ENCODE measurements around the gene SLC17A9.

The SLC17A9 gene

DNA sequence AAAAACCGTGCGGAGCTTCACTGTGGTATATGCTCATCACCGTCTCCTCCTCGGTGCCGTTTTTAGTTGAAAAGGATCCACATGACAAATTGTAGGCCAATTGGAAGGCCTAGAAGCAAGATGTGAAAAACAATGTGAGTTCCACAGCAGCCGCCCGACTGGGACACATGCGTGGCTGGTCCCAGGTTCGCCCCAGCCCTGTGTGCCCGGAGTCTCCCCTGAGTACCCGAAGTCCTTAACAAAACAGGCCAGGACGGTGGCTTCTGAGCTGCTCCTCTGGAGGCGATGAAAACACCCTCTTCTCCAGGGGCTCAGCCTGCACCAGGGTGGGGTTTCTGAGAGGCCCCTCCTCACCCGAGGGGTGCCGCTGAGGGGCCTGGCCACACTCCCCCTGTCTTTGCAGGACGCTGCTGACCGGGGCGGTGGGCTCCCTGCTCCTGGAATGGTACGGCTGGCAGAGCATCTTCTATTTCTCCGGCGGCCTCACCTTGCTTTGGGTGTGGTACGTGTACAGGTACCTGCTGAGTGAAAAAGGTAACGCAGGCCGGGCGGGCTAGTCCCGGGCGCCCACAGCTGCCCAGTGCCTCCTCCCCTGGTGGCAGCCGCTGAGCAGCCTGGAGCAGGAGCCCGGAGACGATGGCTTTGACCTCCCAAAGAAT is 9.8 kb downstream of the SLC17A9 start:
- TF ChIP-seq, protein P1, sequence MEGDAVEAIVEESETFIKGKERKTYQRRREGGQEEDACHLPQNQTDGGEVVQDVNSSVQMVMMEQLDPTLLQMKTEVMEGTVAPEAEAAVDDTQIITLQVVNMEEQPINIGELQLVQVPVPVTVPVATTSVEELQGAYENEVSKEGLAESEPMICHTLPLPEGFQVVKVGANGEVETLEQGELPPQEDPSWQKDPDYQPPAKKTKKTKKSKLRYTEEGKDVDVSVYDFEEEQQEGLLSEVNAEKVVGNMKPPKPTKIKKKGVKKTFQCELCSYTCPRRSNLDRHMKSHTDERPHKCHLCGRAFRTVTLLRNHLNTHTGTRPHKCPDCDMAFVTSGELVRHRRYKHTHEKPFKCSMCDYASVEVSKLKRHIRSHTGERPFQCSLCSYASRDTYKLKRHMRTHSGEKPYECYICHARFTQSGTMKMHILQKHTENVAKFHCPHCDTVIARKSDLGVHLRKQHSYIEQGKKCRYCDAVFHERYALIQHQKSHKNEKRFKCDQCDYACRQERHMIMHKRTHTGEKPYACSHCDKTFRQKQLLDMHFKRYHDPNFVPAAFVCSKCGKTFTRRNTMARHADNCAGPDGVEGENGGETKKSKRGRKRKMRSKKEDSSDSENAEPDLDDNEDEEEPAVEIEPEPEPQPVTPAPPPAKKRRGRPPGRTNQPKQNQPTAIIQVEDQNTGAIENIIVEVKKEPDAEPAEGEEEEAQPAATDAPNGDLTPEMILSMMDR (conservative IDR thresholded peaks at IDR 0.05; ENCODE audit: low read depth), result no peak
- ChIA-PET CTCF (interaction anchor here (0.6 to 1.5 kb wide), 3 partner anchors 8 to 459 kb away, joined by 3 to 6 read pairs (median 3); no protein-coding TSS in a partner anchor), POLR2A (ENCODE audit: low non-redundant PET) (no interaction called here)
- no peak for DNase-seq (ENCODE audit: low spot score)
- peak overlapping the region; percentile 46 for H3K27ac ChIP-seq

DNA sequence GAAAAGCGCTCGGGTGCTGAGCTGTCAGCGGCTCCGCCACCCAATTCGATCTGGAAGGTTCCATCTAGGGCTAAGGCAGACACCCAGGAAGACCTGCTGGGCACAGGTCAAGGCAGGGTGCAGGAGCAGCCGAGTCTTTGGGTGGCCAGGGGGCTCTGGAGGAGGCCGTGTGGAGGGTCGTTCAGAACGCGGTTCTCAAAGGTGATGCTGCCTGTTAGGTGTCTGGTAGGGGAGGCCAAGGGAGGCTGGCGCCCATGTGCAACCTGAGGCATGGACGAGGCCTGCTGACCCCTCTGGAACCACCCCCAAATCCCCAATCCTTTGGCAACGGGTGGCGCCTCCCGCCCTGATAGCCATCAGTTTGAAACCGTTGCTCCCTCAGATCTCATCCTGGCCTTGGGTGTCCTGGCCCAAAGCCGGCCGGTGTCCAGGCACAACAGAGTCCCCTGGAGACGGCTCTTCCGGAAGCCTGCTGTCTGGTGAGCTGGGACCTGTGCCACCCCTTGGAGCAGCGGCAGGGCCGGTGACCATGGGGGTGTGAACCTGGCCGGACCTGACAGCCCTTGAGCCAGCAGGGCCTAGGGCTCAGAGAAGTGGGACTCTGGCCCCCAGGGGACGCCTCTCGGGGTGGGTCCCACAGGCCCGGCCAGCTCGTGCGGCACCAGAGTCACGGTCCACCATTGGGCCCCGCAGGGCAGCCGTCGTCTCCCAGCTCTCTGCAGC is 10.5 kb downstream of the SLC17A9 start:
- TF ChIP-seq, protein P1 (conservative IDR thresholded peaks at IDR 0.05; ENCODE audit: low read depth), result no peak

DNA sequence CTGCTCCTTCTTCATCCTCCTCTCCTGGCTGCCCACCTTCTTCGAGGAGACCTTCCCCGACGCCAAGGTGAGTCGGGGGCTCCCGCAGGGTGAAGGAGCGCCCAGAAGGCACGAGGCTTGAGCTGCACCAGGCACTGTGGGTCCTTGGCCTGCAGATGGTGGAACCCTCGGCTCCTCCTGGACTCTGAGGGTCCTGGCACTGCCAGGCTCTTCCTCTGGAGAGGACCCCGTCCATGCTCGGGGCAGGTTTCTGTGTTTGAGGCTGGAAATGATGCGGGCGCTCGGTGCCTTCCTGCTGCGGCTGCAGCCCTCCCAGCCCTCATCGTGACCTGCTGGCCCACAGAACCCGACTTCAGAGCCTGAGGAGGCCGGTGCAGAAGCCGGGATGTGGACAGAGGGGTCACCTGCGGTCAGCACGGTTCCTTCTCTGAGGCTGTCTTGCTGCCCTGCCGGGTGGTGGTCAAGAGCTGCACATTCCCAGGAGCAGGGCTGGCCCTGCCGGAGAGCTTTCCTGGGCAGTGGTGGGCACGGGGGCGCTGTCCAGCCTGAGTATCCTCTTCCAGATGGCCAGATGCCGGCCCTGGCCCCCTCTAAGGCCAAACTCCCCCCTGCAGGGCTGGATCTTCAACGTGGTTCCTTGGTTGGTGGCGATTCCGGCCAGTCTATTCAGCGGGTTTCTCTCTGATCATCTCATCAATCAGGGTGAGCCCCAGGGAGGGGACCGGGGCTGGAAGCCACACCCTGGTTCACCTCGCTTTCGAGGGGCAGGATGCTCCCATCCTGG is 11.3 kb downstream of the SLC17A9 start:
- no peak overlapping the region for H3K27ac ChIP-seq
- TF ChIP-seq, protein P1 (conservative IDR thresholded peaks at IDR 0.05; ENCODE audit: low read depth), result no peak
- no peak for DNase-seq (ENCODE audit: low spot score)
- ChIA-PET CTCF (interaction anchor here (0.7 to 2.3 kb wide), 6 partner anchors 9 to 628 kb away, joined by 3 to 11 read pairs (median 4); no protein-coding TSS in a partner anchor), POLR2A (ENCODE audit: low non-redundant PET) (no interaction called here)

More for the DNA sequence above, 10.5 kb downstream of the SLC17A9 start:
- ChIA-PET CTCF (interaction anchor here (0.7 to 1.0 kb wide), 2 partner anchors 8 to 204 kb away, joined by 3 read pairs; no protein-coding TSS in a partner anchor), POLR2A (ENCODE audit: low non-redundant PET) (no interaction called here)
- no peak for DNase-seq (ENCODE audit: low spot score)
- H3K27ac ChIP-seq, result no peak overlapping the region

DNA sequence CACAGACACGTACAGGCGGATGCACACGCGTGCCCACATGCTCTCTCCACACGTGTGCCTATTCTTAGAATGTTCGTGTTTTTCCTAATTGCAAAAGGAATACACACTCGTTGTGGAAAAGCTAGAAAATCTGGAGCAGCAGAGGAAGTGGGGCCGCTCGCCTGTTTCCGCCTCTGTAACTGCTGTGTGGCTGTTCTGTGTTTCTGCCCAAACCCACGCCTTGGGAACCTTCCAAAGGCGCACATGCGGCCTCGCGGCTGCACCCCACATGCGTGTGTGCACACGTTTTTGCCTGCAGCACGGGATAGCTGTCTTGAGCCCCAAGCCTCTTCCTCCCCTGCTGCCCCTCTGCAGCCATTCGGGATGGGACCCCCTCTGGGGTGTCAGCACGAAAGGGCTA is 12.2 kb downstream of the SLC17A9 start:
- CTCF ChIA-PET, result interaction anchor here (1.0 to 2.3 kb wide), 5 partner anchors 8 to 46 kb away, joined by 3 to 11 read pairs (median 4); no protein-coding TSS in a partner anchor
- H3K27ac ChIP-seq, result no peak overlapping the region
- TF ChIP-seq, protein P1 (conservative IDR thresholded peaks at IDR 0.05; ENCODE audit: low read depth), result no peak
- POLR2A ChIA-PET (ENCODE audit: low non-redundant PET), result no interaction called here
- DNase-seq (ENCODE audit: low spot score), result no peak

DNA sequence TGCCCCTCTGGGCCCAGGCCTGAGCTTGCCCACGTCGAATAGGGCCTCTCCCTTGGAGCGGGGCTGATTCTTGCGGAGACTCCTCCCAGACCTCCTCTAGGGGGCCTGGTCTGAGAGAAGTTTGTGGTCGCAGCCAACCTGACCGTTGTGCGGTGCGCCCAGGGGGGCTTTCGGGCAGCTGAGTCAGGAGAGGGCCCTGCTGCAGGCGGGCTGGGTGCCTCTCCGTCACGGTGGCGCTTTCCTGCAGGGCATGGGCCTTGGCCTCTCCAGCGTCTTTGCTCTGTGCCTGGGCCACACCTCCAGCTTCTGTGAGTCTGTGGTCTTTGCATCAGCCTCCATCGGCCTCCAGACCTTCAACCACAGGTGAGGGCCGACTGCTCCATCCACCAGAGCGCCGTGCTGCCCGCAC is 12.9 kb downstream of the SLC17A9 start:
- CTCF ChIA-PET, result interaction anchor here (0.8 to 2.3 kb wide), 5 partner anchors 7 to 44 kb away, joined by 3 to 11 read pairs (median 4); no protein-coding TSS in a partner anchor
- POLR2A ChIA-PET (ENCODE audit: low non-redundant PET), result no interaction called here
- TF ChIP-seq, protein P1 (conservative IDR thresholded peaks at IDR 0.05; ENCODE audit: low read depth), result no peak
- H3K27ac ChIP-seq, result no peak overlapping the region
- no peak for DNase-seq (ENCODE audit: low spot score)
